GM19238 (cell line): ENCODE data around the gene EDAR.

Experiments
- DNase-seq: peaks from one replicate; pipeline ENCODE4 v3.0.0; 2011; ENCODE audit warnings: low spot score; ENCODE audit not compliant: insufficient read length

The EDAR gene

DNA sequence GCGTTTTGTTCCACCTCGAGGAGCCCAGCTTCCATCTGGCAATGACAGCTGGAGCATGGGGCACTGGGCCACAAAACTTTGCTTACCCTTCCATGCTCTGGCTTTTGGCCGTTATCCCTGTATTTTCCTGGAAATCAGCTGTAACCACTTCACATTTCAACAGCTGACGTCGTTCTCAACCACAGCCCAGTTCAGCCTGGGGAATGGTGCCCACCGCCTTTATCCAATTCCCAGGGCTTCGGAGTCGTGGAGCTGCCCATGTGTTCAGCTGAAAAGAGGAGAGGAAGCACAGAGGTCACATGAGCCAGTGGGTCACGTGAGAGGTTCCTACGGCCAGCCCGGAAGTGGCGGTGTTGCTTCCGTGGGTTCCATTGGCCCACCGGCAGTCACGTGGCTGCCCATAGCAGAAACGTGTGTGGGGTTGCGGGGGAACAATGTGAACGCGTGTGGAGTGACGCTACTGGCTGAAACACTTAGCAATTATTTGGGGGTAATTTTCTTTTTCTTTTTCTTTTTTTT, 16.7 kb upstream of the EDAR start:
- no peak for DNase-seq

DNA sequence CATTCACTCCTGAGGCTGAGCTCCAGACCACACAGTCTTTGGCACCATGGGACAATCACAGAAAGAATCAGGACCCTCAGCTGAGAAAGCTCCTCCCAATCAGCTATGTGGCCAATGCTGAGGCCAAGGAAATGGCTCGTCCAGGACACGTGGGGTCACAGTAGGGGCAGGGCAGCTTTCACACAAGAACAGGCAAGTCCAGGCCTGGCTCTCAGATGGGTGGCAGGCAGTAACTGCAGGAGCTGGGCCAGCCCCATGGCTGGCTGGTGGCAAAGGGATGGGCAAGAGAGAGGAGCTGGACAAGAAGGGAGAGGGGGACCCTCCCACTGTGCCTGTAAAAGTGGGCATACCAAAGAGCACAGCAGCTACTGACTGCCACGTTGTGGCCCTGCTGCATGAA, 12.2 kb upstream of the EDAR start:
- no peak for DNase-seq

DNA sequence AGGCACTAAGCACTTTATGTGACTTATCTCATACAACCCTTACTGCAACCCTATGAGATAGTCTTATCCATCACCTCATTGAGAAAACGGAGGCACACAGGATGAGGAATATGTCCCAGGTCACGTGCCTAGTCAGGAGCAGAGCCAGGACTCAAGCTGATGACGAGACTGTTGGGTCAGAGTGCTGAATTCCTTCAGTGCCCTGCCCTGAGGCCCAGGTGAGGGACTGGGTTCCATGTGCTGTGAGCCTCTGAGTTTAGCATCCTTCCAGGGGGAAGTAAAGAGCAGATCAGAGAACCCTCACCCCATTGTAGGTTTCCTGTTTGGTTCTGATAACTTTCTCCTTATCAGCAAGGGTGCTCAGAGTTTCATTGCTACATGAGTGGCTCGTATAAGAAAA, 11.7 kb upstream of the EDAR start:
- DNase-seq, result no peak

DNA sequence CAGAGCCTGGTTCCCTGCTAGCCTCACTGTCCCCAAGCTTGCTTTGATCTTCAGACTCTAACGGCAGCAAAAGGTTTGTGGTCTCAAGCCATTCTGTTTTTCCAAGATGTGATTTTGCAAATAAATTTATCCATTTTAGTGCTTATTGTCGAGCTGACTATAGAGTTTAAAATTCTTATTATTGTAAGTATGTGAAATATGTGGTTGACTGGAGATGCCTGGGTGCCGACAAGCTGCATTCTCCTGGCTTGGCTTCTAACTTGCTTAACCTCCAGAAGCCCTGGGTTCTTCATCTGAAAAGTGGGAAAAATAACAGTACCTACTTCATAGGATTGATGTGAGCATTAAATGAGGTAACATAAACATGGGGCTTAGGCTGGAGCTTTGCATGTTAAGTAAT, 9.9 kb upstream of the EDAR start:
- no peak for DNase-seq

DNA sequence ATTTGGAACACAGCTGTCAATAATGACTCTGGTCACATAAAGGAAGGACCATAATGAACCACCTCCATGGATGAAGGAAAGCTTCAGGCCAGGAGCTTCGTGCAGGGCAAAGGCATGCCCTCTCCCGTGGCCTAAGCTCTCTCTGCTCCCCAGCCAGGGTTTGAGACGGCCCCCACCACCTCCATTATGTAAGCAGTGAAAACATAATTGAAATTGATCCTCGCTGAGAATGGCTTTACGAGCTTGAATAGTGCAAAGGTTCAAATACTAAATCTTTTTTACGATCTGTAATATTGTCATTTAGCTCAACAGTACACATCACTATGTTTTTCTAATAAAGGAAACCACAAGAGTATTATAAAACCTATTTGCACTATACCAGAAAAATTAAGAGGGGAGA, 5.2 kb upstream of the EDAR start:
- DNase-seq, result no peak

DNA sequence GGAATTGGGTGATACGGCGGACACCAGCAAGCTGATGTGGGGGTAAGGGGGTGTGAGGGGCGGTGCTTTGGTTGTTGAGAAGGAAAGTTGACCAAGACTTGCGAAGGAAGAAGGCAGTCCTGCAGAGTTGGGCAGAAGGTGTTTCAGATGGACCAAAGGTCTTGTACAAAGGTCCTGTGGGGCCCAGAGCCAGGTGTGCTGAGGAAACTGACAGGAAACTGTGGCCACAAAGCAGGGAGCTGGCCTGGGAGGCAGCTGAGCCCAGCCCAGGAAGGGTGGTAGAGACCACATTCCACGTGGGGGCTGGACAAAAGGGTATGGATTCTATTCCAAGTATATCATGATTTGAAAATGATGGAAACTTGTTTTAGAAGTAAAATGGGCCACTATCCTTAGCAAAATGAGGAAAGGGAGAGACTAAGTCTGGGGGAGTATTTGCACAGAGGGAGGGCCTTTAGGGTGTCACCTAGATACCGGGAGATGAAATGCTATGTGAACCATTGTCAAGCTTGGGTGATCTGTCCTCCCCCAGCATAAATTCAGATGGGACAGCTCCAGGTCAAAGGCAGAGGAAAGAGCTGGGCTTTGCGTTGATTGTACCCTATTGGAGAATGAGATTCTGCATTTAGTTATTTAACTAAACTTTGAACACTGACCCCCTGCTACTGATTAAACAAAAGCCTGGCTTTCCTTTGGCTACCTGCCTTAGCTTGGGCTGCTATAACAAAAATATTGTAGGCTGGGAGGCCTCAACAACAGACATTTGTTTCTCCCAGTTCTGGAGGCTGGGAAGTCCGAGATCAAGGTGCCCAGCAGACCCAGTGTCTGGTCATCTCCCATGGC, 4.3 kb upstream of the EDAR start:
- DNase-seq, result no peak

DNA sequence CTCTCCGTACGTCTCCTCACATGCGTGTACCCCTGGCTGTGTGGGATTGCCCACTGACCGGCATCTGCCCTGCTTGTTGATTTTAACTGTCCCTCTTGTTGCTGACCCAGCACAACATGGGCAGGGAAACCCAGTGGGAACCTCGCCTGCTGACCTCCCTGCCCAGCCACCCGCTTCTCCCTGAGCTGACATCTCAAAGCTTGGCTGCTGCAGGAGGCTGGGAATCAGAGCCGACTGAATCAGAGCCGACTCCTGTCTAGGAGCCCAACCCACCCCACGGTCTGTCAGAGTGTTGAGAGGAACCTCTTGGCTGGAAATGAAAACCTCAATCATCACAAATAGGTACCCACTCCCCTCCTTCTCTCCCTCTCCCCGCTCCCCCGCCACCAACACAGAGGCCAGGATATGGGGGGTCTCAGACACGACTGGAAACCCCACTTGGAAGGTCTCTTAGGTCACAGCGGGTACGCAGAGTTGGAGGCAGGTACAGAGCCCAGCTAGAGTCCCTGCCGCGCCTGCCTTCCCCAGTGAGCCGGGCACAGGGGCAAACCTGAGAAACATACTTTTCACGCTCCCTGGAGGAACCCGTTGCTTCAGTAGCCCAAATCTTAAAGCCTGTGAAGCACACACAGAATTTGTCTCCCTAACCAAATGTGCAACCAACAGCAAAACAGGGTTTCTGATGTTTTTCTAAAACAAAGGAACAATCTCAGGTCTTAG, 784 bp downstream of the EDAR start:
- DNase-seq, result no peak

DNA sequence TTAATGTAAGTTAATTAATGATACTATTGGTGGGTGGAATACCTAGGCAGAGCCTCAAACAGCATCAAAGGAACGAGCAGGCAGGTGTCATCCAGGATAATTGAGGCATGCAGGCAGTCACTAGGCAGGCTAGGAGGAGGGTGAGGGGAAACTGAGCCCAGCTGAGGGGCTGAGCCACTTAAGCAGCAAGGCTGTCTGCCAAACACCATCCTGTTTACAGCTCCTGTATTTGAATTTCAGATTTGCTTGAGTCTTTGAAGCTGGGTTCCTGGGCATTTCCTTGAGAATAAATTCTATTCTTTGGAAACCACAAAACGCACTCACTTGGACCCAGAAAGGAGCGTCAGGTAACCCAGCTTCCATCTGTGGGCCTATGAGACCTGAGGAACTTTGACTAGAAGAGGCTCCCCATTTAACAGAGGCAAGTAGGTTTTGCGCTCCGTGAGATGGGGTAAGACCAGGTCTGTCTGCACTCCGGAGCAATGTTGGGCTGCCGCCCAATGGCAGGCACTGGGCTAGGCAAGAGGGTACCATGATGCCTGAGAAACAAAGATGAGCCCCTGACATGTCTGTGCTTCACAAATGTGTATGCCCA, 2.0 kb downstream of the EDAR start:
- no peak for DNase-seq

DNA sequence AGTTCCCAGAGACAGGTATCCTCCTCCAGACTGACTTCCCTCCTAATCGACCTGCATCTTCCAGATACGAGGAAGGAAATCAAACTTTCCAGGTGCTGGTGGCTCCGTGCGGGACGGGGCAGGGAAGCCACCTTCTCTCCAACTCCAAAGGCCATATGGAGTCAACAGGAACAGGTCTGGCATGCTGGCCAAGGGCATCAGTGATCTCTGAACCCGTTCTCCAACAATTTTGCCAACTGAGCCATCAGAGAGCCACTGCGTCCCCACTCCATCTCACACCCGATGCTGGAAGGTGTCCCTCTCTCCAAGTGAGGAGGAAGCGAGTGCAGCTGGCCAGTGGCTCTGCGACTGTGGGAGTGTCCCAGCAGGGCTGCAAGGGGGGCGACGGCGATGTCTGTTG, 5.4 kb downstream of the EDAR start:
- no peak for DNase-seq

DNA sequence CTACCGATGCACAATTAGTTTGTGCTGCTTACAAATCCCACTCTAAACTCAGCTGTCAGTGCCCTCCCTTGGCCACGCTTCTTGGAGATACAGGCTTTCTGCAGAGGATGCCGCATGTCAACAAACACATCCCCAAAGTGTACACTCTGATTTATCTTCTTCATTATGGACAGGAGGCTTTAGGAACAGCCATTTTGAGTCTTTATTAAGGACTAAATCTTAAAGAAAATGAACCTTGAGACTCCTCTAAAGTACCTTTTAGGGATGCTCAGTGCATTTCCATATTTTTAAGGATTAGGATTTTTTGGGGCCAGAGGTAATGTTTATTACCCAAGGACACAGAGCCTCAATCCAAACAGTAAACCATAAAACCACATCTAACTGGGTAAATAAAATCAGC, 6.0 kb downstream of the EDAR start:
- DNase-seq, result no peak

DNA sequence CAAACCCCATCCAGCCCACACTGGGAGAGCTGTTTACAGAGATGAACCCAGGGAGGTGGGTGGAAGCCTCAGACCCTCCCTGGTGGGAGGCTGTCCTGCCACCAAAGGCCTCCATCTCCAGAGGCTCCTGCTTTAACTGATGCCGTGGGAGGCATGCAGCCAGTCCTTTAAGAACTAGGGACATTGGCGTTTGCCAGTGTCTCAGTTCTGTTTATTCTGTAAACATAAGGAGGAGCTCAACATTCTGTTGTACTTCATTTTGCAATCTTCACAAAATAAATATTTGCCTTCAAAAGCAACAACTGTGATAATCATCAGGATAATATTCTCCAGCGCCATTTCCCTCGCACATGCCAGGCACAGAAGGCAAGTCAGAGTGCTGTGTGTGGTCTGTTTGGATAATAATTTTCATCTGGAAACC, 6.8 kb downstream of the EDAR start:
- no peak for DNase-seq

DNA sequence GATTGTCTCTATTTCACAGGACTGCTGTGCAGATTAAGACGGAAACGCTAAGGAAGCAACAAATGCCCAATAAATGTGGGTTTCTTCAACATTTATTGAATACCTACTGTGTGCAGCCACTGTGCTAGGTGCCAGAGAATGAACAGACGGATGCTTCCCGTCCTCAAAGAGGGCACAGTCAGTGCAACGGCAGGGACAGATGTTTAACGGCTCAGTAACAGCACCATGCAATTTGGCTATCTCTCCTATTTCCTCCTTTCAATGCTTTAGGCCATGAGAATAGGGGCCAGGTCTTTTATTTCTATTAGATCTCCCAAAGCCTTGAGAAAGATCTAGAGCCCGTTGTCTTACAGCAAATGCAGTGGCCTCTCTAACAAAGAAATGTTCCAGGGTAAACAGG, 7.2 kb downstream of the EDAR start:
- no peak for DNase-seq

DNA sequence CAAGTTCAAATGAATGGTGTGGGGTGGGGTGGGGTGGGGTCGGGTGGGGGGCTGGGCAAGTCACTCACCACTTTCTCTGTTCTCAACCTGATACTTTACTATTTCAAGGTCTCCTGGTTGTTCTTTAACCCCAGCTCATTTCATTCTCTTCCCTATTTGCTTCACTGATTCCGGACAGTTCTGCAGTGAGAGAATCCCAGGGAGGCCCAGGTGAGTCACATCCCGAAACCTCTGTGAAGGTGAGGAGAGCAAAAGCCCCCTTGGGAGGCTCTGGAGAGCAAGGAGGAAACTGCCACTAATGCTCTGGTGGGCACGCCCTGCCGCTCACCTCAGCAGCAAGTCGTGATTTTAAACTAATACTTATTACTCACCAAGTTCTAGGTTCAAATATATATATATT, 8.9 kb downstream of the EDAR start:
- DNase-seq, result no peak

DNA sequence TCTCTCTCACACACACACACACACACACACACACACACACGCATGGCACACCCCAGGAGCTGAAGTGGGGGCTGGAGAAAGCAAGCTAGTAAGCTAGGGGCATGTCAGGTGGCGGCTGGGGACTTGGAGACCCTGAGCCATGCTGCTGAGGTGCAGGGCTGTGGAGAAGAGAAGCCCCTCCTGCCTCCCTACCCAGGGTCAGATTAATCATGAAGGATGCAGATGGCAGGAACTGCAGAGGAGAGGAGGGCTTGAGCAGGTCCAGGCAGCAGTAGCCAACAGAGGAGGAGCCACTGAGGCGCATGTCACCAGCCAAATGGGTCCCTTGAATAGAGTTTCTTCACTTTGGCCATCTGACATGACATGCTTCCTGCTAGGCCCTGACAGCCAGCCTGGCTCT, 9.6 kb downstream of the EDAR start:
- no peak for DNase-seq

DNA sequence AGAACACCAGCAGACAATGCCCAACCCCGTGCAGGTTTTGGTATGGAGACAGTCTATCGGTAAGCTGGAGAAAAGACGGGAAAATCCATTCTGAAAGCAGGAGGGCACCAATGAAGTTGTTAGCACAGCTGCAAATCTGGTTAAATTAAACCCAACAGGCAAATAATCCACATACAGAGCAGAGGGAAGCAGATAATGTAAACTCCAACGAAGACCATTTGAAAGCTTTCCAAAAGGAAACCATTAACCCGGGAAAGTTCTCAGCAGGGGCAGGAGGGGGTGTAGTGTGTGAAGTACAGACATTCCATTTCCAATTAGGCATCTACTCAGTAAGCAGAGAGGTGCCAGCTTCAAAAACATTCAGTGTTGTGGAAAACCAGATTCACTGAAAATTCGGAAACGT, 10.3 kb downstream of the EDAR start:
- DNase-seq, result no peak

DNA sequence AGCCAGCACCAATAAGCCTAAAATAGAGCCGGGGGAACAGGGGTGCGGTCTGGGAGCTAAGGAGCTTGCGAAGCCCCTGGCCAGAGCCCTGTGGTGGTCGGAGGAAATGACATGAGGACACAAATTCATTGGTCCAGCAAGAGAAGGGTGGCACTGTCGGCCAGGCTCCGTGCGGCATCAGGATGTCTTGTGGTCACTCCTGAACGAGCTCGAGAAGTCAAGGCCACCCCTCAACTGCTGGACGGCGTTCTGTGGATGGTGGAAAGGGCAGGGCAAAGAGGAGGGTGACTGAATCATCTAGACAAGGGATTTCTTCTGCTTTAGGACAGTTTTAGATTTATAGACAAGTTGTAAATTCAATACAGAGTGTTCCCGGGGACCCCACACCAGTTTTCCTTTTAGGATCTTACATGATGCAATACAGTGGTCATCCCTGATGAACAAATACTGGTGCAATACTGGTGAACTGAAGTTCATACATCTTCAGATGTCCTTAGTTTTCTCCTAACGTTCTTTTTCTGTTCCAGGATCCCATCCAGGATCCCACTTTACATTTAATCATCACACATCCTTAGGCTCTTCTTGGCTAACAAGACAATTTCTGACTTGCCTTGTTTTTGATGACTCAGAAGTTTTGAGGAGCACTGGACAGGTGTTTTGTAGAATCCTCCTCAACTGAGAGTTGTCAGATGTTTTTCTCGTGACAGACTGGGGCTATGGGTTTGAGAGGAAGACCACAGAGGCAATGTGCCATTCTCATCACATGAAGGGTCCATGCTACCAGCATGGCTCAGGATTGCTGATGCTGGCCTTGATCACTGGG, 13.2 kb downstream of the EDAR start:
- DNase-seq, result no peak

DNA sequence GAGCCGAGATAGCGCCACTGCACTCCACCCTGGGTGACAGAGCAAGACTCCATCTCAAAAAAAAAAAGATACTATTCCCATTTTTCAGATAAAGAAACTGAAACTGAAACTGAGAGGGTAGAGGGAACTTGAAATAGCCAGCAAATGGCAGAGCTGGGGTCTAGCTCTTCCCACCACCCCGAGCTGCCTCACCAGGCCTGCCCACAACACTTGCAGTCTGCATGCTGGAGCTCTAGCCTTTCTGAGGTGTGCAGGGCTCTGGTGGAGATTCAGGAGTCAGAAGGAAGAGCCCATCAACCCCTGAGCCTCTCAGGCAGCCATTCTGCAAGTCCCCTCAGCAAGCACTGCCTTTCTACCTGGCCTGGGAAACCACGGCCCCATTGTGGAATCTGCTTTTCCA, 14.3 kb downstream of the EDAR start:
- DNase-seq, result no peak

DNA sequence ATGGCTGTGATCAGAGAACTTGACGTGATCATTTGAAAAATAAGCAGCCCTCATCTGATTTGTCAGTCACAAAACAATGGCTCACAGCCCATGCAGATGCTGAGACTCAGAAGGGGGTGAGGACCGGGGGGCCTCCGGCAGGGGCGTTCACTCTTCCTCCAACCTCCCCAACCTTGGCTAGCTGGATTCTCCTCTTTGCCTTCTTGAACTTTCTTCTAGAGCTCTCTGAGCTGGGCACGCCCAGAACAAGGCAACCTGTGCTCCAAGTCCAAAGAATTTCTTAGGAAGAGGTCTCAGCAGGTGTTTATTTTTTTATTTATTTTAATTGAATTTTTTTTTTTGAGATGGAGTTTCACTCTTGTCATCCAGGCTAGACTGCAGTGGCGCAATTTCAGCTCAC, 16.4 kb downstream of the EDAR start:
- no peak for DNase-seq

DNA sequence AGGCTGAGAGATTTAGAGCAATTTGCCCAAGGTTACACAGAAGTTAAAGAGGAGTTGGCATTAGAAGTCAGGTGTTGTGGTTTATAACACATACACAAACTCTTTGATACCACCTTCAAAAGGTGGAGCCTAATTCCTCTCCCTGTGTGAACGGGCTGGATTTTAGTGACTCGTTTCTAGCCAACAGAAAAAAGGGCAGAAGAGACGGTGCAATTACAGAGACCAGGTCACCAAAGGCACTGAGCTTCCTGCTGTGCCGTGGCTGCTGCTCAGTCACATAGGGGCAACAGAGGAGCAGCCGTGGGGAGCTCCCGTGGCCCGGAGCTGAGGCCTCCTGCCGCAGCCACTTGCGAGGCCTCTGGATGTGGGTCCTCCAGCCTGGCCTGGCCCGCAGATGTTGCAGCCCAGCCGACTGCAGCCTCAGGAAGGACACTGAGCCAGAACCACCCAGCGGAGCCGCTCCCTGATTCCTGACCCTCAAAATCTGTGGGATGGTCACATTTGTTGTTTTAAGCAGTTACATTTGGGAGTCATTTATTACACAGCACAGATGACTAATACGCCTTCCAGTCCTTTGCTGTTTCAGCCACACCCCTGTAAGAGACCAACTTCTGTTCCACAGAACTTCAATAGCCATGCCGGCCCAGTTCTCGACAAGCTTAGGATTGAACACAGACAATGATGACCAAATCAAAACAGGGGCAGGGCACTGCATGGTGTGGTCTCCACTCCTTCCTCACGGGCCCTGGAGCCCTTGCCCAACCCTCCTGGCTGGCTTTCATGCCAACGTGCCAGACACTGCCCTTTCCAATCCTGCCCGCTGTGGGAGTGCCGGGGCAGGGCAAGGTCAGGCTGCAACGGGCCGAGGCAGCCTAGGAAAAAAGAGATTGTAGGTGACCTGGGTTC, 17.1 kb downstream of the EDAR start:
- no peak for DNase-seq

DNA sequence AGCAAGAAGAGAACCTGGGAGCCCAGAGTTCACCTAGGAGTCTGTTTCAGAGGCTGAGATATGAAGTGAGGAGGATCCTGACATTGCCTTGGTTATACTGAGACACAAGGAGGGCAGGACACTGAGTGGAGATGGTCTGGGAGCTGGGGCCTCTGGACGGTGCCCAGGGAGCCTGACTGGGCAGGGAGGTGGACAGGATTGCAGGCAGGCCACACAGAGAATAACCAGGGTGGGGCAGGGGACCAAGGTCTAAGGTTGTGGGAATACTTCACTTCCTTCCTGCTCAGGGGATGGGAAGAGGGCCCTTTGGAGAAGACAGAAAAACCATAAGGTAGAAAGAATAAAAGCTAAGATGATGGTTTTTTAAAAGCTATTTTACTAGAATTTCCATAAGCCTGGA, 18.7 kb downstream of the EDAR start:
- DNase-seq, result no peak

DNA sequence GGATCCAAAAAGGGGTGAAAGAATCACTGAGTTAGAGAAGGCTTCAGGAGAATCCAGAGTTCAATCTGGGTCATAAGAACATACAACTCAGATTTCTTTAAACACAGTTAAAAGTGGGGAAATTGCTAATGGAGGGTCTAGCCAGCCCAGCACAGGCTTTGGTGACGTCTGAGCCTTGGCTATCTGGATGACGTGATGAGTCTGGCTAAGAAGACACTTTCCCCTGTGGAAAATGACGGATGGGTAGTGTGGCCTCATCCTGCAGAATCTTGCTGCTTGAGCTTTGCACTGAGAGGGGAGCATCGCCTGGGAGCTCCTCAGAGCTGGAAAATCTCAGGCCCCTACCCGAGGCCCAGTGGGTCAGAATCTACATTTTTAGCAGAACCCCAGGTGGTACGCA, 19.2 kb downstream of the EDAR start:
- no peak for DNase-seq
